Stimulated activated CD4-positive, alpha-beta T cell treated with anti-CD3 and anti-CD28 coated beads, Interleukin-15, amount 100 ng/mL, for 1 hour (primary cell): ENCODE data around the gene CNBD2.
A peak's percentile ranks its signal among the peaks of the same experiment; 100 is the strongest.
"Not testable (repeated sequence)": the region's sequence is repeated elsewhere in the genome, so short reads cannot be mapped to it uniquely, and the experiment has no call there.

Experiments used
- DNase-seq, 2 donors: peaks; one replicate each; pipeline ENCODE4 v3.0.0-alpha.2; 2020; ENCODE audit warnings: low read depth in 1 of 2, low spot score in 1 of 2

The CNBD2 gene

GRCh38 chr20:36018208-36018988 lies 50.0 kb downstream of the CNBD2 start:
- DNase-seq: no peak

DNA sequence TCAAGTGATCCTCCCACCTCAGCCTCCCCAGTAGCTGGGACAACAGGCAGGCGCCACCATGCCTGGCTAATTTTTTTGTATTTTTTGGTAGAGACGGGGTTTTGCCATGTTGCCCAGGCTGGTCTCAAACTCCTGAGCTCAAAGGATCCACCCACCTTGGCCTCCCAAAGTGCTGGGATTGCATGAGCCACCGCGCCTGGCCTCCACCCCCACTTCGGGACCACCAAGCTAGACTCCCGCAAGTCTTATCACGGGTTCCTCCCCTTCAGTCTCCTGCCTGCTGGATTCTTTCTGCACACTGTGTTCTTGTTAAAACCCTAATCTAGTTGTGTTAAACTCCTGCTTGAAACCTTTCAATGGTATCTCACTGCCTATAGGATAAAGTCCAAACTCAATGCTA lies 57.7 kb downstream of the CNBD2 start:
- not testable (repeated sequence) for DNase-seq

- no peak for DNase-seq
Observed at GRCh38 chr20:36028106-36028808, 59.9 kb downstream of the CNBD2 start.

GRCh38 chr20:36030149-36030548 lies 61.8 kb downstream of the CNBD2 start:
- no peak for DNase-seq

DNA sequence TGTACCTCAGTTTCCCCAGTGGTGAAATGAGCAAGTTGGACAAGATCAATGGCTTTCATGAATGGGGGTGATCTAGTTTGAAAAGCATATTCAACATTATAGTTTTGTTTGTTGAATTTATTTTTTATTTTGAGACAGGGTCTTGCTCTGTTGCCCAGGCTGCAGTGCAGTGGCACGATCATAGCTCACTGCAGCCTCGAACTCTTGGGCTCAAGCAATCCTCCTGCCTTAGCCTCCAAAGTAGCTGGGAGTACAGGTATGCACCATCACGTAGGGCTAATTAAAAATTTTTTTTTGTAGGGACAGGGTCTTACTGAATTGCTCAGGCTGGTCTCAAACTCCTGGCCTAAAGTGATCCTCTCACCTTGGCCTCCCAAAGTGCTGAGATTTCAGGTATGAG lies 63.4 kb downstream of the CNBD2 start:
- DNase-seq: no peak

DNA sequence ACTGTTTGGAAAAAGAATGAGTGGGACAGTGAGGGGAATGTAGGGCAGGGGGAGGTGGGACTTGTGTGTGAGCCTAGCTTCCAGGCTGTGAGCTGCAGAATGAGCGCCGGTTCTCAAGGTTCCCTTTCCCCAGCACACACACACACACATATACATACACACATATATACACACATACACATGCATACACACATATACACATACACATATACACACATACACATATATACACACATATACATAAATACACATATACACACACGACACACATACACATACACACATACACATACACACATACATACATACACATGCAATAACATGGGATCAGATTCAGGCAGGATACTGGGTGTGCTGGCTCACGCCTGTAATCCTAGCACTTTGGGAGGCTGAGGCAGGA lies 66.5 kb downstream of the CNBD2 start:
- DNase-seq: no peak

GRCh38 chr20:36035745-36036144 lies 67.4 kb downstream of the CNBD2 start:
- DNase-seq: no peak

- no peak for DNase-seq
Observed at GRCh38 chr20:36036688-36037087, 68.3 kb downstream of the CNBD2 start.

GRCh38 chr20:36040571-36040970 lies 72.2 kb downstream of the CNBD2 start:
- no peak for DNase-seq

- DNase-seq: no peak
Observed at GRCh38 chr20:36043441-36043840, 75.1 kb downstream of the CNBD2 start.

GRCh38 chr20:36043892-36044515 lies 75.6 kb downstream of the CNBD2 start:
- no peak for DNase-seq

DNA sequence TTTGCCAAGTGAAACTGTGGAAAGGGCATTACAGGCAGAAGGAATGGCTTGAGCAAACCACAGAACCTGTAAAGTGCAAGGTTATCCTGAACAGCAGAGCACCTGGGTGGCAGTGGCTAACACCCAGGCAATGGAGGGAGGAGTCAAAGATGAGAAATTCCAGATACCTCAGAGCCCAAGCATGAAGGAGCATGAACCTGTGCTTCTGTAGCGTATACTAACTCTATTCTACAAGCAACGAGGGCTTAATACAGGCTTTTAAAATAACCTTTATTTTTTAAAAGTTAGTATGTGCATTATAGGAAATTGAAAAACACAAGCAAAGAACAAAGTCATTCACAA lies 77.0 kb downstream of the CNBD2 start:
- no peak for DNase-seq

DNA sequence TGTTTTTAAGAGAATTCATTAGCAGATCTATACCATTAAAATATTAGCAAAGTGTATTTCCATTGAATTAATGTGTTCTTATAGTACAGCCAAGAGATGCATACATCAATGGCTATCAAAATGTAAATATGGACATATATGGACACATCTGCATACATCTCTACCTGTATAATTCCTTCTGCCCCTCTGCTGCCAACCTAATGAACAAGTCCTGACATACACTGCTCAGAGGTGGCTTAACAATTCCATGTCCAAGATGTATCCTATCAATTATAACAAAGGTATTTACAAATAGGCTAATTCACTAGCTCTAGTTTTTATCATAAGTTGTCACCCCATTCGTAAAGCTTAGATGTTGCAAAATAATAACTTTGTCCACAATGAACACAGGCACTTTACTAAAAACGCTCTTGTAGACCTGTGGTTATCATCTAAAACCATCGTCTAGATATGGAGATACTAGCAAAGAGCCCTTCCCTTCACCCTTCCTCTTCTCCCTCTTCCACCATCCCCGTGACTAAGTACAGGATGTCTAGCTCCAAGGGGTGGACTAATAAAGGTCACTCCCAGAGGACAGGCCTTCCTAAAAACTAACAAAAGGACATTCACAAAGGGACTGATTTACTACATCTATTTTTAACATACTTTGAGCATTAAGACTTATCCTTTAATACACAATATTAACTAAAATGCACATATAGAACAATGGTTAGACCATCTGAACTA lies 77.8 kb downstream of the CNBD2 start:
- DNase-seq: not testable (repeated sequence)

DNA sequence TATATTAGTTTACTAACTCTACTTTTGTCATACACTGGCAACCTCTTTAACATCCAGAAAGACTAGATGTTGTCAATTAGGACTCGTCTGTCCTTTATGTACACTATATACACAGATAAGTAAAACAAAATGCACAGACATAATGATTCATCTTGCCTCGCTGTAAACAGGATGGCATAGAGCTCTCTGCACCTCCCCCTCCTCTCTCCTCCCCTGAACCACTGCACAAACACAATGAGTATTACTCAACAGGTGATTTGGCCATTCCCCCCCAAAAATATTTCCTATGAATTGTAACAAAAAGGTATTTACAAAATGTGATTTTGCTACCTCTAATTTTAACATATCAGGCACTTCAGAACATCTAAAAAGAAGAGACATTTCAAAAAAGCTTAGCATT lies 81.0 kb downstream of the CNBD2 start:
- not testable (repeated sequence) for DNase-seq

DNA sequence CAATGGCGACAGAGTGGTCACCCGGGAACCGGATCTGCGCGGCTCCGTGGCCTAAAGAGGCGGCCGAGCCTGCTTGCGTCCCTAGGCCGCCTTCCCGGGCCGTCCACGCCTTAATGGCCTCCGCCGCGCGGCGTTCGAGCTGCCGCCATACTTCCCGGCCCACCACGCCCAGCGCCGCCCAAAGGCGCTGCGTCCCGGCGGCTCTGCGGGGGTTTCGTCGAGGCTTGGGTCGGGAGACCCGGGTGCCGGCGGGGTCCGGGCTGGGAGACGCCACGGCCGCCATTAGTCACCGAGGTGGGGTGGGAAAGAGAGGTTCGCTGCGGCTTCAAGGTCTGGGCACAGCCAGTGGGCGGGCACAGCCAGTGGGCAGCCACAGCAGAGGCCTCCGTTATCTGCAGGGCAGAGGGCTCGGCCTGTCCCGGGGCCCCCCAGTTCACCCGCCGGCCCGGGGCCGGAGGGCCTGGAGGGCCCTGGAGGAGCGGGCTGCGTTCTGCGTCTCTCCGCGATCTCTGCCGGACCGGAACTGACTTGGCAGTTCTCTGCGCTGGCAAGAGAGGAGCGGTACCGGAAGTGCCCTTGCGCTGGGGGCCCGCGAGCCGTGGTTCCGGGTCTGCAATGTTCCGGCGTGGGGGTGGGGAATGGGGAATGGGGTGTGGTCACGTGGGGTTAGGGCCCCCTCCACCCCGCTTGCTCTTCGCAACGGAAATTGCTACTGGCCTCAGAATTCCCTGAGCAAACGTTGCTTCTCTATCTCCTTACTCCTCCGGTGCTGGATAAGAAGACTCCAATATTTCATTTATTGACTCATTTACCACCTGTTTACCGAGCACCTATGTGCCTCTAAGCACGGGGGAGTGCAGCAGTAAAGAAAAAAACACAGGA lies 82.3 kb downstream of the CNBD2 start:
- peak; percentile 80 to 89 for DNase-seq

DNA sequence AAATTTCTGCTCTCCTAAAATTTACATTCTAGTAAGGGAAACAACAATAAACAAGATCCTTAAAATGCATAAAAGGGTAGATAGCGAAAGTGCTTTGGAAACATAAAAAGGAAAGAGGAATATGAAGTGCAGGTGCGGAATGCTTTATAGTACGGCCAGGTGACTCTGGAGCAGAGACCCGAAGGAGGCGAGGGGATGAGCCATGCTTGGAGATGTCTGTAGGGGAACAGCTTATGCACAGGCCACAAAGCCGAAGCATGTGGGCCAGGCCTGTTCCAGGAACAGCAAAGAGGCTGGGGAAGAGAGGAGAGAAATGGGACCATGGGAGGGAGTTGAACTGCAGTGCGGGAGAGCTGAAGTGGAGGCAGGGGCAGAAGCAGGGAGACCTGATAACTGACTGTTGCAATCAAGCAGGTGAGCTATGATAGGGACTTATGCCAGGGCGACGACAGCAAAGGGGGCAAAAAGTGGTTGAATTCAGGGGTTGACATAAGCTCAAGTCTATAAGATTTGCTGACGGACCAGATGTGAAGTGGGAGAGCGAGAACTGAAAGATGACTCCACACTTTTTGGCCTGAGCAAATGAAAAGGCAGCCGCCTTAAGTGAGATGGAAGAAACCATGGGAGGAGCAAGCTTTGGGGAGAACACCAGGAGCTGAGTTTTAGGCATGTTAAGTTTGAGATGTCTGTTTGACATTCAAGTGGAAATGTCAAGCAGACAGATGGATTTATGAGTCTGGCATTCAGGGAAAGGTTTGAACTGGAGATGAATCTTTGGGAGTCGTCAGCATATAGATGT lies 83.1 kb downstream of the CNBD2 start:
- no peak for DNase-seq

DNA sequence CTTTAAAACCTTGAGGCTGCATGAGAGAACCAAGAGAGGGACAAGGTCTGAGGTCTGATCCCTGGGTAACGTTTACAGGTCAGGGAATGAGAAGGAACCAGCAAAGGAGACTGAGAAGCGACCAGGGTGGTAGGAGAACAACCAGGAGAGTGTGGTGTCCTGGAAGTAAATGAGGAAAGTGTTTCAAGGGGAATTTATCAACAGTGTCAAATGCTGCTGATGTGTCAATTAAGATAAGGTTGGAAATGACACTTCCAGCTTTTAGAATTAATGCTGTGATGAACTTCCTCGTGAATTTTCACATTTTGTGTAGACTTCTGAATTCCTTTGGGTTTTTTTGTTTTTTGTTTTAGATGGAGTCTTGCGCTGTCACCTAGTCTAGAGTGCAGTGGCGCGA lies 83.7 kb downstream of the CNBD2 start:
- DNase-seq: no peak

- DNase-seq: not testable (repeated sequence)
Observed at GRCh38 chr20:36053863-36054518, 85.6 kb downstream of the CNBD2 start.

- no peak for DNase-seq
Observed at GRCh38 chr20:36055145-36055544, 86.8 kb downstream of the CNBD2 start.
